Activated T-cell treated with anti-CD3 and anti-CD28 coated beads, Interleukin-2, amount 50 U/mL, for 24 hours (primary cell): Measurements from ENCODE around the gene DBT.
"Not testable (repeated sequence)": the region's sequence is repeated elsewhere in the genome, so short reads cannot be mapped to it uniquely, and the experiment has no call there.

Experiments
- DNase-seq: peaks from one replicate; pipeline ENCODE4 v3.0.0-alpha.2; 2020
- H3K27ac Mint-ChIP-seq: 2 replicates; pipeline ENCODE4 v1.8.0; 2020; ENCODE audit warnings: mild to moderate bottlenecking, mixed read lengths
- H3K27me3 Mint-ChIP-seq: 2 replicates; pipeline ENCODE4 v1.8.0; 2020; ENCODE audit warnings: mixed read lengths
- H3K36me3 Mint-ChIP-seq: 2 replicates; pipeline ENCODE4 v1.8.0; 2020; ENCODE audit warnings: low read depth, mixed read lengths
- H3K4me1 Mint-ChIP-seq: 2 replicates; pipeline ENCODE4 v1.8.0; 2020; ENCODE audit warnings: low read depth, mixed read lengths
- H3K4me3 Mint-ChIP-seq: 2 replicates; pipeline ENCODE4 v1.8.0; 2020; ENCODE audit warnings: mild to moderate bottlenecking, moderate library complexity, mixed read lengths
- H3K9me3 Mint-ChIP-seq: 2 replicates; pipeline ENCODE4 v1.8.0; 2020; ENCODE audit warnings: mixed read lengths

The DBT gene

DNA sequence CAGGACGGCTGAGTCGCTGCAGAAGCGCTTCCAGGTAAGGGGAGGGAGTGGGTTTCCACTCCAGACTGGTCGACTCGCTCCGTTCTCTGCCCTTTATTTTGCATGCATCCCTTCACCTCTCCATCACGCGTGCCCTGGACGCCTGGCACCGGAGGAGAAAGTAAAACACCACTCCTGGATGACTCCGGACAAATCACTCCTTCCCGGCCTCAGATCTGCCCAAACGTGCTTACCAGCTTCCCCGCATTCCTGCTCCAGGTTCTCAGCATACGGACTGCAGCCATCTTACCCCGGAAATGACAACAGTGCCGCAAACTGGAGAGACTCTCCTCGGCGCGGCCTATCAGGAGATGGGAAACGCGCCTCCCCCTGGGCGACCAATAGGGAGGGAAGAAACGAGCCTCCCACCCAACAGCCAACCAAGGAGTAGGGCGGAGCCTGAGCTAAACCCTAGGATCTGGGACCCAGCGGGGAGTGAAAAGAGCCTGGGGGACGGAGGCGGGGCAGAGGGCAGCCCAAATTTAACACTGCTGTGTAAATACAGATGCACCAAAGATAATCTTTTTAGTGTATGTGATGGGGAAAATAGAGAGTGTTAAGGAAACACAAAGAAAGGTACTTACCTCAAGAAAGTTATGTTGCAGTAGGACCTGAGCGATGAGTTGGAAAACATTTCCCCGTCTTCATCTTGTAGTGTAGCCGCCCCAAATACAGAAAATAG lies at the start of gene DBT:
DBT (minus strand) TSS at position 298 of the 721 bp plus-strand sequence; CDS start at position 284, 14 bp downstream.
- H3K27me3 Mint-ChIP-seq: no peaks in the 10 kb centered on the region
- no peak within 1 kb of the TSS for H3K27ac Mint-ChIP-seq
- peak; percentile 90 for DNase-seq
- H3K36me3 Mint-ChIP-seq: peaks cover 5% of the 10 kb centered on the region
- no peaks in the 10 kb centered on the region for H3K9me3 Mint-ChIP-seq
- H3K4me1 Mint-ChIP-seq: peaks cover 16% of the 10 kb centered on the region
- H3K4me3 Mint-ChIP-seq: no peak within 1 kb of the TSS

- DNase-seq: no peak
- Mint-ChIP-seq H3K27ac (no peak overlapping the region), H3K4me3 (no peak overlapping the region), H3K27me3 (no peaks in the 10 kb centered on the region), H3K4me1 (peaks cover 11% of the 10 kb centered on the region), H3K9me3 (no peaks in the 10 kb centered on the region), H3K36me3 (peaks cover 9% of the 10 kb centered on the region)
These were observed 48.9 kb upstream of the DBT start for GRCh38 chr1:100298512-100298911.

DNA sequence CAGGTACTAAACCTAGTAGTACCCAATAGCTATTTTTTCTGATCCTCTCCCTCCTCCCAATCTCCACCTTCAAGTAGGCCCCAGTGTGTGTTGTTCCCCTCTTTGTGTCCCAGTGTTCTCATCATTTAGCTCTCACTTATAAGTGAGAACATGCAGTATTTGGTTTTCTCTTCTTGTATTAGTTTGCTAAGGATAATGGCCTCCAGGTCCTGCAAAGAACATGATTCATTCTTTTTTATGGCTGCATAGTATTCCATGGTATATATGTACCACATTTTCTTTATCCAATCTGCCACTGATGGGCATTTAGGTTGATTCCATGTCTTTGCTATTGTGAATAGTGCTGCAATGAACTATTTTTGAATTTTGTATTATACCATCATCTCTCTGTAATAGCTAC lies 47.4 kb upstream of the DBT start:
- not testable (repeated sequence) for H3K9me3 Mint-ChIP-seq, H3K4me3 Mint-ChIP-seq, H3K27ac Mint-ChIP-seq, DNase-seq, H3K27me3 Mint-ChIP-seq
- H3K36me3 Mint-ChIP-seq: peaks cover 24% of the 10 kb centered on the region
- peaks cover 21% of the 10 kb centered on the region for H3K4me1 Mint-ChIP-seq

DNA sequence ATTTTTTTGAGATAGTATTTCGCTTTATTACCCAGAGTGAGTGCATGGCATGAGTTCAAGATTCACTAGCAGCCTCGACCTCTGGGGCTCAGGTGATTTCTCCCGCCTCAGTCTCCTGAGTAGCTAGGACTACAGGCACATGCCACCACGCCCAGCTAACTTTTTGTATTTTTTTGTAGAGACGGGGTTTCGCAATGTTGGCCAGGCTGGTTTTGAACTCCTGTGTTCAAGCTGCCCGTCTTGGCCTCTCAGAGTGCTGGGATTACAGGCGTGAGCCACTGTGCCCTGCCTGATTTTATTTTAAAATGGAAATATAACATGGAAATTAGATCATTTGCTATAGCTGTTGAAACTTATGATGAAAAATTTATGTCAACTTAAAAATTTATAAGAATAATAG lies 46.5 kb upstream of the DBT start:
- DNase-seq: no peak
- Mint-ChIP-seq H3K27ac (no peak overlapping the region), H3K36me3 (peaks cover 33% of the 10 kb centered on the region), H3K27me3 (no peaks in the 10 kb centered on the region), H3K4me3 (no peak overlapping the region), H3K4me1 (peaks cover 21% of the 10 kb centered on the region), H3K9me3 (no peaks in the 10 kb centered on the region)

- peaks cover 61% of the 10 kb centered on the region for H3K36me3 Mint-ChIP-seq
- DNase-seq: no peak
- H3K9me3 Mint-ChIP-seq: no peaks in the 10 kb centered on the region
- H3K27me3 Mint-ChIP-seq: no peaks in the 10 kb centered on the region
- H3K27ac Mint-ChIP-seq: peak overlapping the region; percentile 20
- H3K4me3 Mint-ChIP-seq: no peak overlapping the region
- peaks cover 14% of the 10 kb centered on the region for H3K4me1 Mint-ChIP-seq
These were observed 43.1 kb upstream of the DBT start for GRCh38 chr1:100292711-100293110.

- no peak overlapping the region for H3K4me3 Mint-ChIP-seq
- peak overlapping the region; percentile 33 for H3K27ac Mint-ChIP-seq
- peaks cover 18% of the 10 kb centered on the region for H3K4me1 Mint-ChIP-seq
- H3K36me3 Mint-ChIP-seq: peaks cover 78% of the 10 kb centered on the region
- no peaks in the 10 kb centered on the region for H3K27me3 Mint-ChIP-seq
- no peaks in the 10 kb centered on the region for H3K9me3 Mint-ChIP-seq
- DNase-seq: no peak
These were observed 40.7 kb upstream of the DBT start for GRCh38 chr1:100290291-100290690.

- H3K4me1 Mint-ChIP-seq: peaks cover 7% of the 10 kb centered on the region
- H3K27me3 Mint-ChIP-seq: no peaks in the 10 kb centered on the region
- no peak overlapping the region for H3K4me3 Mint-ChIP-seq
- no peak overlapping the region for H3K27ac Mint-ChIP-seq
- H3K9me3 Mint-ChIP-seq: no peaks in the 10 kb centered on the region
- peaks cover 87% of the 10 kb centered on the region for H3K36me3 Mint-ChIP-seq
- no peak for DNase-seq
These were observed 37.5 kb upstream of the DBT start for GRCh38 chr1:100287162-100287561.

GRCh38 chr1:100284591-100284990 lies 35.0 kb upstream of the DBT start:
- H3K27ac Mint-ChIP-seq: no peak overlapping the region
- peaks cover 86% of the 10 kb centered on the region for H3K36me3 Mint-ChIP-seq
- peaks cover 19% of the 10 kb centered on the region for H3K4me1 Mint-ChIP-seq
- H3K27me3 Mint-ChIP-seq: no peaks in the 10 kb centered on the region
- H3K9me3 Mint-ChIP-seq: no peaks in the 10 kb centered on the region
- H3K4me3 Mint-ChIP-seq: no peak overlapping the region
- no peak for DNase-seq

GRCh38 chr1:100279954-100280682 lies 30.5 kb upstream of the DBT start:
- Mint-ChIP-seq H3K27me3 (no peaks in the 10 kb centered on the region), H3K4me3 (no peak overlapping the region), H3K27ac (peak overlapping the region; percentile 48), H3K36me3 (peaks cover 92% of the 10 kb centered on the region), H3K4me1 (peaks cover 24% of the 10 kb centered on the region), H3K9me3 (no peaks in the 10 kb centered on the region)
- no peak for DNase-seq

GRCh38 chr1:100279358-100279923 lies 29.8 kb upstream of the DBT start:
- peaks cover 92% of the 10 kb centered on the region for H3K36me3 Mint-ChIP-seq
- H3K27ac Mint-ChIP-seq: peak overlapping the region; percentile 2
- H3K27me3 Mint-ChIP-seq: no peaks in the 10 kb centered on the region
- no peak for DNase-seq
- H3K4me3 Mint-ChIP-seq: no peak overlapping the region
- H3K9me3 Mint-ChIP-seq: no peaks in the 10 kb centered on the region
- H3K4me1 Mint-ChIP-seq: peaks cover 25% of the 10 kb centered on the region

DNA sequence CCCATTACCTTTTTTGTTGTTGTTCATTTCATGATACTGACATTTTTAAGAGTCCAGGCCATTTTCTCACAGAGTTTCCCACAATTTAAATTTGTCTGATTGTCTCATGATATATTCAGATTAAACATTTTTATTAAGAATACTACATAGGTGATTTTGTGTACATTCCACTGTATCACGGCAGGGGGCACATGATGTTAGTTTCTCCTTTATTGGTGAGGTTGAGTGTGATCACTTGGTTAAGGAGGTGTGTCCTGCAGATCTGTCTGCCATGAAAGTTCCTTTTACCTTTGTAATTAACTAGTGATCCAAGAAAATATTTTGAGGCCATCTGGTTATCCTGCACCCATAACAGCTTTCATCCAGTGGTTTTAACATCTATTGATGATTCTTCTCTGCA lies 28.2 kb upstream of the DBT start:
- Mint-ChIP-seq H3K27ac (peak overlapping the region; percentile 47), H3K36me3 (peaks cover 97% of the 10 kb centered on the region), H3K27me3 (no peaks in the 10 kb centered on the region), H3K4me1 (peaks cover 30% of the 10 kb centered on the region), H3K4me3 (no peak overlapping the region), H3K9me3 (no peaks in the 10 kb centered on the region)
- no peak for DNase-seq

- Mint-ChIP-seq H3K27ac (peak overlapping the region; percentile 97), H3K27me3 (no peaks in the 10 kb centered on the region), H3K9me3 (no peaks in the 10 kb centered on the region), H3K36me3 (peaks cover 74% of the 10 kb centered on the region), H3K4me3 (peak overlapping the region; percentile 97), H3K4me1 (peaks cover 54% of the 10 kb centered on the region)
- DNase-seq: no peak
These were observed 18.6 kb upstream of the DBT start for GRCh38 chr1:100268202-100268601.

- DNase-seq: no peak
- H3K9me3 Mint-ChIP-seq: no peaks in the 10 kb centered on the region
- no peaks in the 10 kb centered on the region for H3K27me3 Mint-ChIP-seq
- H3K27ac Mint-ChIP-seq: peak overlapping the region; percentile 97
- peaks cover 66% of the 10 kb centered on the region for H3K36me3 Mint-ChIP-seq
- H3K4me3 Mint-ChIP-seq: peak overlapping the region; percentile 97
- H3K4me1 Mint-ChIP-seq: peaks cover 52% of the 10 kb centered on the region
These were observed 17.6 kb upstream of the DBT start for GRCh38 chr1:100267284-100267683.

- Mint-ChIP-seq H3K27me3 (no peaks in the 10 kb centered on the region), H3K4me1 (peaks cover 48% of the 10 kb centered on the region), H3K36me3 (peaks cover 61% of the 10 kb centered on the region), H3K4me3 (peak overlapping the region; percentile 97), H3K9me3 (no peaks in the 10 kb centered on the region), H3K27ac (peak overlapping the region; percentile 97)
- DNase-seq: no peak
These were observed 17.1 kb upstream of the DBT start for GRCh38 chr1:100266741-100267140.
